GM23338 (cell line): ENCODE results near the gene IMMP2L. TPM values are rescaled to one million over a fixed set of nuclear protein-coding genes. Genes with fewer than 3 reads are reported as not detected.

Experiments used
- ATAC-seq: fragments of 200-7000 bp; cut with Tn5 transposase; 3 replicates; pipeline ENCODE4 v1.9.1; 2020
- DNase-seq: peaks from one replicate; pipeline ENCODE4 v3.0.0-alpha.2; 2015; ENCODE audit warnings: low spot score
- H2AFZ ChIP-seq: fragments of 200-600 bp; sonication (generic); 2 replicates; pipeline ENCODE4 v1.8.0; 2016; ENCODE audit warnings: antibody characterized with exemption, mild to moderate bottlenecking, moderate library complexity
- H3F3A ChIP-seq: fragments of 200-600 bp; sonication (generic); replicated peaks from 2 replicates; pipeline ENCODE4 v1.8.0; 2017; ENCODE audit warnings: antibody characterized with exemption, mixed run types, low read depth
- H3K27ac ChIP-seq: fragments of 200-600 bp; sonication (generic); 2 replicates; pipeline ENCODE4 v1.6.1; 2016; ENCODE audit warnings: low read depth
- H3K27me3 ChIP-seq: fragments of 200-600 bp; sonication (generic); 2 replicates; pipeline ENCODE4 v1.8.0; 2016; ENCODE audit warnings: mild to moderate bottlenecking, mixed run types, moderate library complexity; ENCODE audit not compliant: insufficient read depth
- H3K36me3 ChIP-seq: fragments of 200-600 bp; sonication (generic); 2 replicates; pipeline ENCODE4 v1.8.0; 2016; ENCODE audit warnings: mild to moderate bottlenecking; ENCODE audit not compliant: insufficient read depth
- H3K4me1 ChIP-seq: fragments of 200-600 bp; sonication (generic); 2 replicates; pipeline ENCODE4 v1.8.0; 2016; ENCODE audit warnings: mild to moderate bottlenecking, moderate library complexity; ENCODE audit not compliant: insufficient read depth
- H3K4me2 ChIP-seq: fragments of 200-600 bp; sonication (generic); 2 replicates; pipeline ENCODE4 v1.7.1; 2017; ENCODE audit warnings: mixed run types
- H3K4me3 ChIP-seq: fragments of 200-600 bp; sonication (generic); 2 replicates; pipeline ENCODE4 v1.6.1; 2016; ENCODE audit warnings: mixed run types
- H3K79me2 ChIP-seq: fragments of 200-600 bp; sonication (generic); replicated peaks from 2 replicates; pipeline ENCODE4 v1.8.0; 2017; ENCODE audit warnings: mild to moderate bottlenecking; ENCODE audit not compliant: insufficient read depth
- H3K9me2 ChIP-seq: fragments of 200-600 bp; sonication (generic); 2 replicates; pipeline ENCODE4 v1.8.0; 2017; ENCODE audit not compliant: insufficient read depth
- H4K20me1 ChIP-seq: fragments of 200-600 bp; sonication (generic); replicated peaks from 2 replicates; pipeline ENCODE4 v1.8.0; 2017; ENCODE audit warnings: mild to moderate bottlenecking; ENCODE audit not compliant: insufficient read depth
- H3K27ac Mint-ChIP-seq: 2 replicates; pipeline ENCODE4 v1.8.0; 2020; ENCODE audit warnings: inconsistent platforms, mild to moderate bottlenecking, moderate library complexity, mixed read lengths
- H3K27me3 Mint-ChIP-seq: 3 replicates; pipeline ENCODE4 v1.8.0; 2022; ENCODE audit warnings: low read depth, mild to moderate bottlenecking, moderate library complexity, mixed read lengths, inconsistent platforms; ENCODE audit not compliant: insufficient read depth, poor library complexity
- H3K36me3 Mint-ChIP-seq: 3 replicates; pipeline ENCODE4 v1.8.0; 2021; ENCODE audit warnings: low read depth, mild to moderate bottlenecking, inconsistent platforms, moderate library complexity, mixed read lengths
- H3K4me1 Mint-ChIP-seq: 3 replicates; pipeline ENCODE4 v1.8.0; 2020; ENCODE audit warnings: mild to moderate bottlenecking, inconsistent platforms, mixed read lengths
- H3K4me3 Mint-ChIP-seq: 3 replicates; pipeline ENCODE4 v1.8.0; 2021; ENCODE audit warnings: moderate library complexity, mild to moderate bottlenecking, inconsistent platforms, mixed read lengths
- H3K9me3 Mint-ChIP-seq: 3 replicates; pipeline ENCODE4 v1.8.0; 2020; ENCODE audit warnings: moderate library complexity, mild to moderate bottlenecking, inconsistent platforms, mixed read lengths
- CREB1 ChIP-seq: fragments of 250-450 bp; sonication (Bioruptor Pico); IDR thresholded peaks from 2 replicates; pipeline ENCODE4 v1.5.0; 2020; ENCODE audit warnings: low read depth, mild to moderate bottlenecking, moderate library complexity
- EZH2 ChIP-seq: fragments of 200-600 bp; sonication (generic); IDR thresholded peaks from one replicate; pipeline ENCODE4 v1.8.0; 2017; ENCODE audit warnings: antibody characterized with exemption, mild to moderate bottlenecking, low read depth; ENCODE audit not compliant: unreplicated experiment
- JUNB ChIP-seq: IDR thresholded peaks from one replicate; pipeline ENCODE4 v1.6.1; 2016; ENCODE audit warnings: antibody characterized with exemption; ENCODE audit not compliant: unreplicated experiment
- NANOG ChIP-seq: IDR thresholded peaks from 2 replicates; pipeline ENCODE4 v1.6.1; 2016; ENCODE audit warnings: antibody characterized with exemption, borderline replicate concordance
- ZNF331 ChIP-seq: fragments of 250-450 bp; sonication (Bioruptor Pico); IDR thresholded peaks from 2 replicates; pipeline ENCODE4 v1.5.0; 2020; ENCODE audit warnings: low read depth, mild to moderate bottlenecking, moderate library complexity
- ZNF462 ChIP-seq: fragments of 250-450 bp; sonication (Bioruptor Pico); IDR thresholded peaks from 2 replicates; pipeline ENCODE4 v1.5.0; 2020; ENCODE audit warnings: mild to moderate bottlenecking, moderate library complexity
- polyA plus RNA-seq: library from polyadenylated mRNA; unstranded; fragments of >200 nt; fragmentation: Nextera tagmentation; extraction: Ambion mirVana; gene quantifications from 2 replicates; pipeline ENCODE4 v1.2.1, GENCODE V29; 2016
- total RNA-seq: library from RNA; depleted of rRNA; stranded (reverse); fragments of >200 nt; shearing (Covaris generic); gene quantifications from 2 replicates; pipeline ENCODE4 v1.2.3, GENCODE V29; 2014
- TF ChIP-seq, protein P1 (sequence below): IDR thresholded peaks from one replicate; pipeline ENCODE4 v1.6.1; 2018; ENCODE audit warnings: antibody characterized with exemption; ENCODE audit not compliant: unreplicated experiment

Gene IMMP2L
- total and polyA plus RNA-seq, 2 experiments from 2014 or later: 7.3 to 14.0 TPM

DNA sequence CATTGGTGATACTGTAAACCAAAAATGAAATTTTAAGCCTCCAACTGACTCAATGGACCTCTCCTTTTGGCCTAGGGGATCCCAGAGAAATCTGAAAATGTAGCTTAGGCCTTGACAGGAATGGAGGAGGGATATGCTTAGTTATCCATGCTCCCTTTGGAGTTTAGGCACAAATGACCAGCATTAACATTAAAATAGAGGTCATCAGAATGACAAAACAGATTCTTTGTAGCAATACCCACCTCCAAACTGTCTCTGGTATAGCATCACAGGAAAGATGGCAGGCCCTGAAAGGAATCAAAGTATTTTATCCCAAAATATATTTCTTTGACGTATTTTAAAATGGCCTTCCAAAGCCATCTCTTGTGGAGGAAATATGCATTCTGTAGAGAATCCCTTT, 510.5 kb downstream of the IMMP2L start:
- Mint-ChIP-seq H3K4me3 (no peak overlapping the region), H3K4me1 (peaks cover 39% of the 10 kb centered on the region), H3K27ac (peak overlapping the region; percentile 91), H3K9me3 (no peaks in the 10 kb centered on the region), H3K36me3 (0 out of 3 replicates have a peak, but pooled peaks cover 2% of the 10 kb centered on the region), H3K27me3 (no peaks in the 10 kb centered on the region)
- no peaks in the 10 kb centered on the region; the same call in 1 of the 2 replicates for H3K9me2 ChIP-seq
- ATAC-seq (peak; percentile 97), DNase-seq (peak; percentile 83)
- H3K79me2 ChIP-seq: no peaks in the 10 kb centered on the region
- no peak overlapping the region for H3K4me3 ChIP-seq
- no peaks in the 10 kb centered on the region for H3F3A ChIP-seq
- 0 out of 2 replicates have a peak overlapping the region, but pooled peaks have one; percentile 16 for H3K4me2 ChIP-seq
- peak overlapping the region; percentile 68 for H3K27ac ChIP-seq
- H3K27me3 ChIP-seq: no peaks in the 10 kb centered on the region
- peak; percentile 48 for TF ChIP-seq CREB1 (CRISPR knock-in tag)
- TF ChIP-seq, protein P1, sequence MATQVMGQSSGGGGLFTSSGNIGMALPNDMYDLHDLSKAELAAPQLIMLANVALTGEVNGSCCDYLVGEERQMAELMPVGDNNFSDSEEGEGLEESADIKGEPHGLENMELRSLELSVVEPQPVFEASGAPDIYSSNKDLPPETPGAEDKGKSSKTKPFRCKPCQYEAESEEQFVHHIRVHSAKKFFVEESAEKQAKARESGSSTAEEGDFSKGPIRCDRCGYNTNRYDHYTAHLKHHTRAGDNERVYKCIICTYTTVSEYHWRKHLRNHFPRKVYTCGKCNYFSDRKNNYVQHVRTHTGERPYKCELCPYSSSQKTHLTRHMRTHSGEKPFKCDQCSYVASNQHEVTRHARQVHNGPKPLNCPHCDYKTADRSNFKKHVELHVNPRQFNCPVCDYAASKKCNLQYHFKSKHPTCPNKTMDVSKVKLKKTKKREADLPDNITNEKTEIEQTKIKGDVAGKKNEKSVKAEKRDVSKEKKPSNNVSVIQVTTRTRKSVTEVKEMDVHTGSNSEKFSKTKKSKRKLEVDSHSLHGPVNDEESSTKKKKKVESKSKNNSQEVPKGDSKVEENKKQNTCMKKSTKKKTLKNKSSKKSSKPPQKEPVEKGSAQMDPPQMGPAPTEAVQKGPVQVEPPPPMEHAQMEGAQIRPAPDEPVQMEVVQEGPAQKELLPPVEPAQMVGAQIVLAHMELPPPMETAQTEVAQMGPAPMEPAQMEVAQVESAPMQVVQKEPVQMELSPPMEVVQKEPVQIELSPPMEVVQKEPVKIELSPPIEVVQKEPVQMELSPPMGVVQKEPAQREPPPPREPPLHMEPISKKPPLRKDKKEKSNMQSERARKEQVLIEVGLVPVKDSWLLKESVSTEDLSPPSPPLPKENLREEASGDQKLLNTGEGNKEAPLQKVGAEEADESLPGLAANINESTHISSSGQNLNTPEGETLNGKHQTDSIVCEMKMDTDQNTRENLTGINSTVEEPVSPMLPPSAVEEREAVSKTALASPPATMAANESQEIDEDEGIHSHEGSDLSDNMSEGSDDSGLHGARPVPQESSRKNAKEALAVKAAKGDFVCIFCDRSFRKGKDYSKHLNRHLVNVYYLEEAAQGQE: no peak
- no peak; the same call in 1 of the 2 replicates for TF ChIP-seq ZNF462 (CRISPR knock-in tag)
- no peak for TF ChIP-seq JUNB
- TF ChIP-seq NANOG: peak; percentile 88
- no peak for TF ChIP-seq ZNF331 (CRISPR knock-in tag)
- no peak for TF ChIP-seq EZH2
- no peaks in the 10 kb centered on the region for H4K20me1 ChIP-seq
- peaks cover 29% of the 10 kb centered on the region for H3K4me1 ChIP-seq
- H2AFZ ChIP-seq: no peak overlapping the region
- H3K36me3 ChIP-seq: no peaks in the 10 kb centered on the region
